ENCODE measurements around the gene KPNA2.
"Not testable (repeated sequence)": the region's sequence is repeated elsewhere in the genome, so short reads cannot be mapped to it uniquely, and the experiment has no call there.

The KPNA2 gene

DNA sequence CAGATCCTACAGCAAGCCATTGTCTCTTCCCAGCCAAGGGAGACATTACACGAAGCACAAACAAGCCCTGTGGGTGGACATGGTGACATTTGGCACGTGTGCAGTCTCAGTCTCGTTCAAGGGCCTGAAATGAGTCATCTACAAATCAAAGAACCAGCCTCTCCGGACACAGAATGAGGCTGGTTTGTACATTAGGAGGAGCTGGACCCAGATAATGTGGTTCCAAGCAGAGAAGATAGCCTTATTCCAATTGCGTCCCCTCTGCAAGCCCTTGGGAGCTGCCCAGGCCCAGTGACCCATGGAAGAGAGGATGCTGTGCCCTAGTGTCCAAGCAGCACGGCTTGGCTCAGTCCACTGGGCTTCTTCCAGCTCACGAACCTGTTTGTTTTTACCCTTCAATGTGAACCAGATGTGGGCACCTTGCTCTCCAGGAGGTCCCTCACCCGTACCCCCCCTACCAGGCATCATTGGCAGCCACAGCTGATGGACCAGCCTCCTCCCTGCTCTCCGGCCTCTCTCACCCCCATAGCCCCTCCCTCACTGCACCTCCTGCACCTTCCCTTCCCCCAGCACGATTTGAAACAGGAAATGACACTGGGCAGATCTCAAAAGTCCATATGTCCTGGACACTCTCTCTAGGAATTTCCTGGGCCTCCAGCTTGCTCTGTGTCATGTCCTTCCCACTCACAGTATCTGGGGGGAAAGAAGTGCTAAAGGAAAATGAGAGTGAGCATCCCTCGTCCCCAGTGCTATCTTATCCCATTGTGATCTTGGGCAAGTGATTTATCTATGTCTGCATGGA is 26.2 kb downstream of the KPNA2 start:
- DNase-seq: no peak

DNA sequence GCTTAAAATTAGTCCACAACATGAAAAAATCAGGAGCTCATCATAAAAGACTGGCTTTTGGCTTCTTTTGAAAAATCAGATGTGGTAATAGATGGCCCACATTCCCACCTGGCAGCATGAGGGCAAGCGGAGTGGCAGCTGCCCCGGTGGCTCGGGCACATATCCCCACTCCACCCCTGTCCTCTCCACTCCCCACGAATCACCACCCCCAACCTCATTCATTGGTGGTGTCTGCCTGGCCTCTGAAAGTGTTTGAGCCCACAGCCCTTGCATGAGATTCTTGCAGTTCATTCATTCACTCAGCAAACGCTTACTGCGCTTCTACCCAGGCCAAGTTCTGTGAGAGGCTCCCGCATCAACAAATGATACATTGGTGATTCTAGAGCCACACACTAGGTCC is 29.8 kb downstream of the KPNA2 start:
- not testable (repeated sequence) for DNase-seq

DNA sequence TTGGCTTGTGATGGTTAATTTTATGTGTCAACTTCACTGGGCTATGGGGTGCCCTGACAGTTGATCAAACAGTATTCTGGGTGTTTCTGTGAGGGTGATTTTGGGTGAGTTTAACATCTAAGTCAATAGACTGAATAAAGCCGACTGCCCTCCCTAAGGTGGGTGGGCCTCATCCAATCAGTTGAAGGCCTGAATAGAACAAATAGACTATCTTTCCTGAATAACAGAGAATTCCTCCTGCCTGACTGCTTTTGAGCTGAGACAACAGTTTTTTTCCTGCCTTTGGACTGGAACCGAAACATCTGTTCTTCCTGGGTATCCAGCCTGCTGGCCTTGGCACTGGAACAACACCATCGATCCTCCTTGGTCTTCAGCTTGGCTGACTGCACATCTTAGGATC is 33.0 kb downstream of the KPNA2 start:
- DNase-seq: not testable (repeated sequence)

DNA sequence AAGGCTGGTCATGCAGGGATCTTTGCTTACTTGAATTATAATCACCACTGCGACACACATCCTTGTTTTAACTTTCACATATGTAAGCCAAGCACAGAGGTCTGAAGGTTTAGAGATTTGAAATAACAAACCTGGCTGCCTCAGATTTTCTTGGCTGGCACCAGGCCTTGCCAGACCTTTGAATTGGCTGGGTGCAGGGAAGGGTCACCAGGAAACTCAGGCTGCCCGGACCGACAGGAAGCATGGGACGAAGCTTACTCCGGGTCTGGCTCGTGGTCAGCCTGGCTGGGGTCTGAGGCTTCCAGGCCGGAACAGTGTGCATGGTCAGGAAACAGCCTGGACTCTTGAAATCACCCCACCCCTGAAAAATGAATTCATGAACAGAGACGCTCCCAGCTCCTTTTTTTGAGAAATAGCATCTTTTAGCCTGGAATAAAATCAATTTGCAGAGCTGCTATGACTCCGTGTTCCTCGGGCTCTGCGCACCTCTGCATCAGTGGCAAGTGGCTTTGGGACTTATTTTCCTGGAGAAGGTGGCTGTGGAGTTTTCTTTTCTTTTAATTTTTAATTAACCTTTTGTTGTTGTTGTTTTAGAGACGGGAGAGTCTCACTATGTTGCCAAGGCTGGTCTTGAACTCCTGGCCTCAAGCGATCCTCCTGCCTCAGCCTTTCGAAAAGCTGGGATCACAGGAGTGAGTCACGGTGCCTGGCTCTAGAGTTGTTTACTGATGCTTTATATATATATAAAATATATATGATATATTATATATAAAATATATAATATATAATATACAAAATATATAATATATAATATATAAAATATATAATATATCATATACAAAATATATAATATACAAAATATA is 35.3 kb downstream of the KPNA2 start:
- not testable (repeated sequence) for DNase-seq

DNA sequence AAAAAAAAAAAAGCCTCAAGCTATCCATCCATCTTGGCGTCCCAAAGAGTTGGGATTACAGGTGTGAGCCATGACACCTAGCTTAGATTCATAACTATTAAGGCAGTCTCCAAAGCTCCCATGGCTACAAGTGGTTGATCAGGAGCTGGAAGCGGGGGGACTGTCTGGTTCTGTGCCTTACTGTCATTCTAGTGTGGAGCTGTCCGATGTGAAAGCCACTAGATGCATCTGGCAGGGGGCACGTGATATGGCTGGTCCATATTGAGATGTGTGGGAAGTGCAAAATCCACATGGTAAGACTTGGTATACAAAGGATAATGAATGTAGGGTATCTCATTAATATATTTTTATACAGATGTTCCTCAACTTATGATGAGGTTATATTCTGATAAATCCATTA is 38.7 kb downstream of the KPNA2 start:
- DNase-seq: no peak

DNA sequence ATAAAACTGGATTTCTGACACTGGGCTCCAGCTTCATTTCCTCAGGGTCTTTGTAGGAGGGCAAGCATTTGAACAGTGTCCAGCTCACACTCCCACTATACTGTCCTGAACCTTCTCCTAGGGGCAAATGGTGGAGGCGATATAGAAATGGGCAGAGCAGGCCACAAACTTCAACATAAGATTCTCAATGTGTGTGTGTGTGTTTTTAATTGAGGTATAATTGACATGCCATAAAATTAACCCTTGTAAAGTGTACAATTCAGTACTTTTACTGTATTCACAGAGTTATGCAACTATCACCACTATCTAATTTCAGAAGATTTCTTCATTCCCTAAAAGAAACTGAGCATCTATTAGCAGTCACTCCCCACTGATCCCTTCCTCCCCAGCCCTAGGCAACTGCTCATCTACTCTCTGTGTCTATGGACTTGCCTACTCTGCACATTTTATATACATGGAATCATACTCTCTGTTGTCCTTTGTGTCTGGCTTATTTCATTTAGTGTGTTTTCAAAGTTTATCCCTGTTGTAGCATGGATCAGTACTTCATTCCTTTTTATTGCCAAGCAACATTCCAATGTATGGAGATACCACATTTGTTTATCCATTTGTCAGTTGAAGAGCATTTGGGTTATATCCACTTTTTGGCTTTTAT is 40.5 kb downstream of the KPNA2 start:
- not testable (repeated sequence) for DNase-seq

GRCh38 chr17:68077498-68077897 is 42.0 kb downstream of the KPNA2 start:
- not testable (repeated sequence) for DNase-seq

GRCh38 chr17:68080411-68081150 is 45.0 kb downstream of the KPNA2 start:
- DNase-seq: no peak

DNA sequence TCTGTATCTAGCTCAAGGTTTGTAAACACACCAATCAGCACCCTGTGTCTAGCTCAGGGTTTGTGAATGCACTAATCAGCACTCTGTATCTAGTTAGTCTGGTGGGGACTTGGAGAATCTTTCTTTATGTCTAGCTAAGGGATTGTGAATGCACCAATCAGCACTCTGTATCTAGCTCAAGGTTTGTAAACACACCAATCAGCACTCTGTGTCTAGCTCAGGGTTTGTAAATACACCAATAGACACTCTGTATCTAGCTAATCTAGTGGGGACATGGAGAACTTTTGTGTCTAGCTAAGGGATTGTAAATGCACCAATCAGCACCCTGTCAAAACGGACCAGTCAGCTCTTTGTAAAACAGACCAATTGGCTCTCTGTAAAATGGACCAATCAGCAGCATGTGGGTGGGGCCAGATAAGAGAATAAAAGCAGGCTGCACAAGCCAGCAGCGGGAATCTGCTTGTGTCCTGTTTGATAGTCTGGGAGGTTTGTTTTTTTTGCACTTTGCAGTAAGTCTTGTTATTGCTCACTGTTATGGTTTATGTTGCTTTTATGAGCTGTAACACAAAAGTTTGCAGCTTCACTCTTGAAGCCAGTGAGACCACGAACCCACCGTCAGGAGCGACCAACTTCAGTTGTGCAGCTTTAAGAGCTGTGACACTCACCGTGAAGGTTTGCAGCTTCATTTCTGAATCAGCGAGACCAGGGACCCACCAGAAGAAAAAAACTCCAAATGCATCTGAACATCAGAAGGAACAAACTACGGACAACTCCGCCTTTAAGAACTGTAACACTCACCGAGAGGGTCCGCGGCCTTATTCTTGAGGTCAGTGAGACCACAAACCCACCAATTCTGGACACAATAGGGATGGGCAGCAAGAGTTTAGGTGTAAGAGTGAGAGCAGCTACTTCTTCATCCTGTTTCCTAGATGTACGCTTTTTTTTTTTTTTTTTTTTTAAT is 46.0 kb downstream of the KPNA2 start:
- DNase-seq: not testable (repeated sequence)

GRCh38 chr17:68085771-68086381 is 50.3 kb downstream of the KPNA2 start:
- DNase-seq: peak; percentile 24 to 35

- not testable (repeated sequence) for DNase-seq
Measured at GRCh38 chr17:68086666-68087065, 51.1 kb downstream of the KPNA2 start.

DNA sequence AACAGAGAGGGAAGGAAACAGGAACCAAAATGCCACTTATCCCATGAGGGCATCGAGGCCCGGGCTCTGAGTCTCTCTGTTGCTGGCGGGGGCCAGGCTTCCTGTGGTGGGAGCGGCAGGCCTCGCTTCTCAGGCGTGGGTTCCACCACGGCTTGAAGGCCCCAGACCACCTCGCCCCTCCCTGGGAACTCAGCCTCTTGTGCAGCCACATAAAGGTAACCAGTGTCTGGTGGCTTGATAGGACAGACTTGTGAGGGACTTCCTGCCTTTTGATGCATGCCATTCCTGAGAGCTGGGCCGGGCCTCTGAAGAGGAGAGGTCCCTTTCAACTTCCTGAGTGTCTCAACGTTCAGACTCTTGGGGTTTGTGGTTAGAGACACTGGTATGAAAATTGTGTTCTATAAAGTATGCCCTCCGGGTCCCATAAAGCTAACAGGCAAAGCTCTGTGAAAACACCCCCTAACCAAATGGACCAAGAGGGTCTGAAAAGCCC is 51.6 kb downstream of the KPNA2 start:
- DNase-seq: not testable (repeated sequence)

DNA sequence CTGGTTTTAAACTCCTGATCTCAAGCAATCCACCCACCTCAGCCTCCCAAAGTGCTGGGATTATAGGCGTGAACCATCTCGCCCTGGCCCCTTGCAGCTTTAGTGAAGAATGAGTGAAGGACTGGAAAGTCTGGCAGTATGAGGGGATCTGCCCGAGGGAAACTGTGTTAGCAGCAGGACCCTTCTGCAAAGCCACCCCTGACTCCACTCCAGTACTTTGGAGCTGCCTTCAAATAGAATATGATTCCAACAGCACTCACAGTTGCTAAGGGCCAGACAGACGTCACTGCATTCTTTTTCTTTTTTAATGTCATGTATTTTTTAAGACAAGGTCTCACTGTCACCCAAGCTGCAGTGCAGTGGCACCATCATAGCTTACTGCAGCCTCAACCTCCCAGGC is 52.3 kb downstream of the KPNA2 start:
- DNase-seq: no peak

- peak; percentile 94 to 95 for DNase-seq
Measured at GRCh38 chr17:68089881-68090280, 54.3 kb downstream of the KPNA2 start.

GRCh38 chr17:68094481-68095078 is 59.0 kb downstream of the KPNA2 start:
- DNase-seq: no peak

- DNase-seq: no peak
Measured at GRCh38 chr17:68095205-68095811, 59.8 kb downstream of the KPNA2 start.

DNA sequence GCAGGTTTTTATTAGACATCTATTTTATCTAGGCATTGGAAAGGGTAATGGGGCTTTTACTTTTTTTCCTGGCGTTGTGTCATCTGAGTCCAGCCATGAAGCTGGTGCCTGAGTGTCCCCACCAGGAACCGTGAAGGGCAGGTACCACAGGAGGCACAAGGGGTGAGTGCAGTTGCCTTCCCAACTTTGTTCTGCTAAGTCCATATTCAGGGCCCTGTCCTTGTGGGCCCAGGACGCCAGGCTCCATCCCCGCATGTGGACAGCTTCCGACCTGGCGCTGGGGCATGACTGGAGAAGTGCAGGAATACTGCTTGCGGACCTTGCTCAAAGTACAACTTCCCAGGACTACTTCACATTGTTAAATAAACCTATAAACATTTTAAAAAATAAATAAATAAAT is 60.6 kb downstream of the KPNA2 start:
- DNase-seq: no peak

Data from inflammatory macrophage (primary cell).